Activated CD4-positive, CD25-positive, alpha-beta regulatory T cell (primary cell): ENCODE data around the gene RDH16.
"Not testable (repeated sequence)": the region's sequence is repeated elsewhere in the genome, so short reads cannot be mapped to it uniquely, and the experiment has no call there.

Experiments used
- DNase-seq, 4 experiments: peaks; one replicate each; lab custom pipeline; 2025; lab: John Stamatoyannopoulos, UW

RDH16 gene

DNA sequence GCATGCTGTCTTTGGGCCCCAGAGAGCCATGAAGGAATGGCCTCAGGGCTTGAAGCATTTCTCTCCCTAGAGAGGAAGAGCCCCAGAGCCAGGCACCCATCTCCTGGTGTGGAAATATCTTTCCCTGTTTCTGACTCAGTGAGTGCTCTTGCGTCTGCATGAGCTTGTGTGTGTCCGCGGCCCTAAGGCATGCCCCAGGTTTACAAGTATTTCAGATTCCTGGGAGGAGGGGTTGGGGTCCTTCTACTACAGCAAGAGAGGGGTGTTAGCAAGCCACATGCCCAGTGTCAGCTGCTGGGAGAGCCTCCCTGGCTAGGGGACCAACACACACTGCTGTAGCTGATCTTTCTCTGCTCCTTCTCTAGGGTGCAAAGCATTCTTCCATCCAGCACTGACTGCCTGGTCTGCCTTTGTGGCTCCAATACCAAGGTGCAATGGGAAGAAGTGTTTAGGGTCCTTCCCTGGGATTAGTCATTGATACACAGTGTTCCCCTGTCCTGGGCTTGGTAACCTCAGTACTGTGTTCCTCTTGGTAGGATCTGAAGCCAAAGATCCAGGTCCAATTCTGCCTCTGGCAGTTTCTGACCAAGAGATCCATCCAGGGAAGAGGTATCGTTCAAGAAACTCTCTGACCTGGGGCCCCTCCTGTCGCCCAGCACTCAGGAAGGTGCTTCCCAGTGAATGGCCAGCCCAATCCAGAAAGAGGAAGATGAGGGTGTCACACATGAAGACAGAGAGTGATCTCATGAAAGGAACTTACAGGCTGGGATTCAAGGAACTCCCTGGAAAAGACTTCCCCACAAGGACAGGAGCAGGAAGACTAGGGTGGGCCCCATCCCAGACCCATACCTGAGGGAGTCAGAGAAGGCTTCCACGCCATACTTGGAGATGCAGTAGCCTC, 3.1 kb downstream of the RDH16 start:
- DNase-seq, result no peak

DNA sequence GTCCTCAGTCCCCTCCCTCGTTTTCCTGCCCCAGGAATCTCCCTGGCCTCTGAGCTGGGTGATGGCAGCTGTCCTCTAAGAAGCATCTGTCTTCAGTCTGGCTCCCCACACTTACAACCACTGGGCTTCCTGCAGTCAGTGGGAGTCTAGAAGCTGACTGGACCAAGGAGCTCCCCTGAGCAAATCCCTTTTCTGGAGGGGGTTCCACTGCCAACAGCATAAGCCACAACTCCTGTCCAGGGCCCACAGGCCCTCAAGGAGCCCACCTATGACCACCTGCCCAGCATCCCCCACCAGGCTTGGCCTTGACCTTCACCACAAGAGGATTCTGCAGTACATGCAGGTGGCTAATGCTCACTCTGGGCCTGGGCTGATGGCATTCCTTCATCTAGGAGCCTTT, 4.1 kb downstream of the RDH16 start:
- no peak for DNase-seq

DNA sequence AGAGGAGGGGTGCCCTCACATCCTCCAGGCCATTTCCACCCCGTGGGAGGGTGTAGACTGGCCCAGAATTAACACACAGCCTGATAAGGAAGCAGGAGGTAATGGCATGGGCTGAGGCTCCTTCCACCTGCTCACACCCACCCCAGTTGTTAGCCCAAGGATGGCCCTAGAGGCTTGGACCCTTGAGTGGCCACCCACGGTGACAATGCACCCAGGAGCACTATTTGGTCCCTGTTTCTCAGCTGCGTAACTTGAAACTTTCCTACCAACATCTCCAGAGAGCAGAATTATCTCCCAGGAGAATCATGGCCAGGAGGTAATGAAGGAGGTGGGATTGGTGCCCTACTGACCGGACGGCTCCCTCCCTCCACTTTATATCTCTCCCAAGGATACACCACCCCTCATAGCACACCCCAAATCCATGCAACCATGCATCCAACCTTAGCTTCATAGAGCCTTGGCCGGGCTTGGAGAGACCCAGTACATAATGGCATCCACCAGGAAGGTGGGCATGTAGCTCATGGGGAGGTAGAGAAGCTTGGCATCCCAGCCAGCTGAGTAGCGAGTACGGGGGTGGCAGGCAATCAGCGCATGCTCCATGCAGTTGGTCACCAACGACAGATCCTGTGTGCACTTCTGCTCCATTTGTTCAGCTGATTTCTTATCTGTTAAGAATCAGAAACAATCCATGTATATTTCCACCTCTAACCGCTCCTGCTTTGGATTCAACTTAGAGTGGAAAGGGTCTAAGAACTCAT, 5.6 kb downstream of the RDH16 start:
- no peak for DNase-seq

- no peak for DNase-seq
These were observed 8.5 kb downstream of the RDH16 start for GRCh38 chr12:56948881-56949280.

GRCh38 chr12:56948457-56948777, 9.0 kb downstream of the RDH16 start:
- no peak for DNase-seq

DNA sequence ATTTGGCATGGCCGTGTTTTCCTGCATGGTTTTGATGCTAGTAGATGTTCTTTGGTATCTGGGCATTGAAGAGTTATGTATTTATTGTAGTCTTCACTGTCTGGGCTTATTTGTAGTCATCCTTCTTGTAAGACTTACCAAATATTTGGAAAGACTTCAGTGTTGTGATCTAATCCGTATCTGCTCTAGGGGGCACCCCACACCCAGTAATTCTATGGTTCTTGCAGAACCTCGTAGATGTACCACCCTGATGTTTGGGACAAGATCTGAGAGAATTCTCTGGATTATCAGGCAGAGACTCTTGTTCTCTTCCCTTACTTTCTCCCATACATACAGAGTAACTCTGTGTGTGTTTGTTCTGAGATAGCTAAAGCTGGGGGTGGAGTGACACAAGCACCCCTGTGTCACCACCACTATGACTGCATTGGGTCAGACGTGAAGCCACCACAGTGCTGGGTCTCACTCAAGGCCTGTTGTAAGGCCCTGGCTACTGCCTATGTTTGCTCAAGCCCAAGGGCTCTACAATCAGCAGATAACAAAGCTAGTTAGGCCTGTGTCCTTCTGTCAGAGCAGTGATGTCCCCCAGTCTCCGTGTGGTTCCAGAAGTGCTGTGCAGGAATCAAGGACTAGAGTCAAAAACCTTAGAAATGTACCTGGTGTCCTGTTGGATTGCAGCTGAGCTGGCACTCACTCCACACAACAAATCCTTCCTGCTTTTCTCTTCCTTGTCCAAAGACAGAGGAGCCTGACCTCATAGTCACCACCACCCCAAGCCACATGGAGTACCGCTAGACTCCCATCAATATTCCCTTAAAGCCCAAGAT, 9.6 kb downstream of the RDH16 start:
- DNase-seq, result no peak

- no peak for DNase-seq
These were observed 13.5 kb downstream of the RDH16 start for GRCh38 chr12:56943878-56944277.

GRCh38 chr12:56943374-56943773, 14.0 kb downstream of the RDH16 start:
- DNase-seq, result not testable (repeated sequence)

- no peak for DNase-seq
These were observed 15.9 kb downstream of the RDH16 start for GRCh38 chr12:56941299-56942017.

GRCh38 chr12:56940942-56941298, 16.5 kb downstream of the RDH16 start:
- not testable (repeated sequence) for DNase-seq

DNA sequence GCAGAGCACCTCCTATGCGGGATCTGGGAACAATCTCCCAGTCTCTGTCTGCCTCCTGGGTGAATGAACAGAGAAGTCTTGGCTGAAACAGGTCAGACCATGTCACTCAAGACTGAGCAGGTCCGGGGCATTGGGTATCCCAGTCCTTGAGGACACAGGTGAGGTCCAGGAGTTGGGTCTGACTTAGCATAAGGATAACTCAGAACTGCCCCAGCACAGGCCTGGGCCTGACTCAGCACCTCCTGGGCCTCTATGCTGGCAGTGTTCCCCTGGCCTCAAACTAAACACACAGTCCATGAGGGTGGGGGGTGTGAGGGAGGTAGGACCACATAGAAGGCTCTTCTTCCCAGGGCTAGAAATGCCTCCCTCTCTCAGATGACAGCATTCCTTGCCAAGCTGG, 21.7 kb downstream of the RDH16 start:
- DNase-seq, result no peak

GRCh38 chr12:56935157-56935556, 22.3 kb downstream of the RDH16 start:
- no peak for DNase-seq

GRCh38 chr12:56933826-56934625, 23.4 kb downstream of the RDH16 start, which contains the start of gene SDR9C7:
Gene SDR9C7 (minus strand): TSS chr12:56934408. CDS start chr12:56934261, 147 bp downstream.
- no peak for DNase-seq

DNA sequence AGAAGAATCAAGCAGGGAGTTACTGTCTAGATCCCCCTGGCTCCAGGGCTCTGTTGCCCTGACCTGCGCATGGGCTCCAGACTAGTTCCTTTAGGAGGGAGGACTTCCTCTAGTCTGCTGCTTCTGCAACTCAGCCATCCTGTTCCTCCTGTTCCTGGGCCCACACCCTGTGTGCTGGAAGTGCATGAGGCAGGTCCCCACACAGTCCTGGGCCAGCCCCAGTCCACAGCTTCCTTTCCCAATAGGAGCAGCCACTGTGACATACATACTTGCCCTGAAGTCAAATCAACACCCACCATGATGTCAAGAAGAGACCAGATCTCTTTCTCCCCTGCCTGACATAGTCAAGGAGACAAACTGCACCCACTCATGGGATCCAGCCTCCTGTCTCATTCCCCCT, 24.5 kb downstream of the RDH16 start:
- DNase-seq, result no peak

DNA sequence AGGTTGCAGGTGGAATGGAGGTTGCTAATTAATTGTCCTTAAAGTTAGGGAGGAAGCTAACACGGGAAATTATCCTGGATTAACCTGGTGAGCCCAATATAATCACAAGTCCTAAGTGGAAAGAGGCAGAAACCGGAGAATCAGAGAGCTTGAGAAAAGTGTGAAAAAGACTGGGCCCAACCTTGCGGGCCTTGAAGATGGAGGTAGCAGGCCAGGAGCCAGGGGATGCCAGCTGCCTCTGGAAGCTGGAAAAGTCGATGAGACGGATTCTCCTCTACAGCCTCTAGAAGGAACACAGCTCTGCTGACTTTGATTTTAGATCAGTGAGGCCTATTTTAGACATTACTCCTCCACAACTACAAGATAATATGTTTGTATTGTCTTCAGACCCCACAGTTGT, 25.3 kb downstream of the RDH16 start:
- DNase-seq, result no peak

GRCh38 chr12:56931474-56931978, 25.9 kb downstream of the RDH16 start:
- DNase-seq, result no peak

- DNase-seq, result no peak
These were observed 27.2 kb downstream of the RDH16 start for GRCh38 chr12:56930241-56930640.

- DNase-seq, result no peak
These were observed 27.6 kb downstream of the RDH16 start for GRCh38 chr12:56929780-56930179.

GRCh38 chr12:56928262-56928661, 29.1 kb downstream of the RDH16 start:
- no peak for DNase-seq

- no peak for DNase-seq
These were observed 30.1 kb downstream of the RDH16 start for GRCh38 chr12:56927281-56927680.

DNA sequence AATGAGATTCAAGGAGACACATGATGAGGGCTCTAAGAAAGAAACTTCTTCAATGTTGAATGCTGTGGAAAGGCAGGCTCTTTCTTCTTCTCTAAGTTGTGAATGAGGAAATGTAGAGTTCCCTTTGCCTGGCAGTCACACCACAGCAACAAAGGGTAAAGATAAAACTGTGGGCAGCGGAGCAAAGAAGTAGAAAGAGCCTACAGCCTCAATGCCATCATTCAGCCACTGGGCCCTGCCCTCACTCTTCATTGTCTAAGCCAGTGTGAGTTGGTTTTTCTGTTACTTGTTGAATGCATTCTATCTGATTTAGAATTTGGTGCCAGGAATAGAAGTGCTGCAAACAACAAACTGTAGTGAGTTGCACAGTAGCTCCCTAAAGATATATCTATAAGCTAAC, 35.4 kb downstream of the RDH16 start:
- DNase-seq, result no peak
